Esophagus squamous epithelium (tissue), 4 donors: ENCODE measurements around the gene KANSL2.

ENCODE experiments used
- CTCF ChIP-seq, 6 experiments: fragments of 450-650 bp in 4 of 6; fragments of 200-600 bp in 2 of 6; sonication (generic) in 2 of 6; IDR thresholded peaks; one replicate each; pipeline ENCODE4 v1.5.1; 2016 to 2019; ENCODE audit warnings: antibody characterized with exemption in 6 of 6, mild to moderate bottlenecking in 4 of 6, moderate library complexity in 4 of 6
- POLR2A ChIP-seq, 4 donors: fragments of 450-650 bp; IDR thresholded peaks; one replicate each; pipeline ENCODE4 v1.6.1; 2017; ENCODE audit warnings: antibody characterized with exemption in 4 of 4, mild to moderate bottlenecking in 4 of 4, moderate library complexity in 3 of 4

GRCh38 chr12:48728807-48729206 is 46.8 kb upstream of the KANSL2 start:
- TF ChIP-seq CTCF (IDR thresholded peaks at IDR 0.05) (no peak), POLR2A (IDR thresholded peaks at IDR 0.05) (no peak)
